GM21515 (cell line): Measurements from ENCODE around the gene IBSP.

Source experiments
- ATAC-seq: cut with Tn5 transposase; IDR thresholded peaks from one replicate; pipeline ENCODE4 v1.9.1; 2021; ENCODE audit not compliant: unreplicated experiment

Gene IBSP

GRCh38 chr4:87799301-87800113, at the start of gene IBSP:
Gene IBSP, plus strand, starts transcription at chr4:87799554. Its CDS starts 2,808 bp downstream, at chr4:87802362.
- no peak for ATAC-seq

- ATAC-seq = no peak
Measured at GRCh38 chr4:87749883-87750282, 49.5 kb upstream of the IBSP start.

GRCh38 chr4:87758270-87758669, 41.1 kb upstream of the IBSP start:
- no peak for ATAC-seq

GRCh38 chr4:87762311-87762710, 37.0 kb upstream of the IBSP start:
- ATAC-seq = no peak

- ATAC-seq = no peak
Measured at GRCh38 chr4:87781569-87781968, 17.8 kb upstream of the IBSP start.

GRCh38 chr4:87783781-87784180, 15.6 kb upstream of the IBSP start:
- ATAC-seq = no peak

- no peak for ATAC-seq
Measured at GRCh38 chr4:87785731-87786509, 13.4 kb upstream of the IBSP start.

GRCh38 chr4:87802858-87803257, 3.5 kb downstream of the IBSP start:
- ATAC-seq = no peak

GRCh38 chr4:87803421-87803820, 4.1 kb downstream of the IBSP start:
- no peak for ATAC-seq

- no peak for ATAC-seq
Measured at GRCh38 chr4:87804871-87805270, 5.5 kb downstream of the IBSP start.

GRCh38 chr4:87805971-87806370, 6.6 kb downstream of the IBSP start:
- no peak for ATAC-seq

- ATAC-seq = no peak
Measured at GRCh38 chr4:87806520-87806919, 7.2 kb downstream of the IBSP start.

- no peak for ATAC-seq
Measured at GRCh38 chr4:87807402-87807801, 8.0 kb downstream of the IBSP start.

- no peak for ATAC-seq
Measured at GRCh38 chr4:87811977-87812376, 12.6 kb downstream of the IBSP start.

- no peak for ATAC-seq
Measured at GRCh38 chr4:87819281-87819919, 20.0 kb downstream of the IBSP start.

- no peak for ATAC-seq
Measured at GRCh38 chr4:87823200-87823599, 23.8 kb downstream of the IBSP start.

GRCh38 chr4:87823724-87824123, 24.4 kb downstream of the IBSP start:
- no peak for ATAC-seq

- ATAC-seq = no peak
Measured at GRCh38 chr4:87824352-87824751, 25.0 kb downstream of the IBSP start.

- ATAC-seq = no peak
Measured at GRCh38 chr4:87832669-87833068, 33.3 kb downstream of the IBSP start, which contains the start of gene MEPE. Gene MEPE, plus strand, starts transcription at chr4:87832969. Its CDS starts 1,746 bp downstream, at chr4:87834715.

GRCh38 chr4:87834401-87834800, 35.0 kb downstream of the IBSP start:
- ATAC-seq = no peak

- no peak for ATAC-seq
Measured at GRCh38 chr4:87835197-87835596, 35.8 kb downstream of the IBSP start.

GRCh38 chr4:87835743-87836142, 36.4 kb downstream of the IBSP start:
- ATAC-seq = no peak
